ENCODE data around the gene F3. TPM values are rescaled to one million over a fixed set of nuclear protein-coding genes. Genes with fewer than 3 reads are reported as not detected.

Gene F3
- total and polyA plus RNA-seq, 2 of the 13 experiments (the other 11 are each of a cell fraction or from before 2014, with no cell fraction given): 5.8 to 9.0 TPM

DNA sequence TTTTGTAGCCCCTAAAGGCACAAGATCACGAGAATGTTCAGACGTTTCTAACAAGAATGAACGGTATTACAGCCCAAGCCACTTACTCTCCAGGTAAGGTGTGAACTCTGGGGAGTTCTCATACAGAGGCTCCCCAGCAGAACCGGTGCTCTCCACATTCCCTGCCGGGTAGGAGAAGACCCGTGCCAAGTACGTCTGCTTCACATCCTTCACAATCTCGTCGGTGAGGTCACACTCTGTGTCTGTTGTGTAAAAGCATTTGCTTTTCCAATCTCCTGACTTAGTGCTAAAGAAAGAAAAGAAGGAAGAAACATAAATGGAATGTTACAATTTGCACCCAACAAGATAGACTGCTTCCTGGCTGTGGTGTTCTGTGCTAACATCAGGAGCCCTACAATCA is 5.7 kb downstream of the F3 start:
- H3K9me3 ChIP-seq (ENCODE audit: low read length): no peaks in the 10 kb centered on the region
- peaks cover 57% of the 10 kb centered on the region for H3K4me1 ChIP-seq (ENCODE audit: insufficient read depth, low read length)
- no peak for FAIRE-seq
- peak; percentile 12; the same call in 1 of the 3 replicates for ATAC-seq
- no peak overlapping the region for H3K27ac ChIP-seq (ENCODE audit: extremely low read length, insufficient read depth, low read length)
- BruUV-seq (replicated peaks): no TSS peak
- no peak overlapping the region for H2AFZ ChIP-seq (ENCODE audit: low read length)
- TF ChIP-seq SAP130 (CRISPR knock-in tag; IDR thresholded peaks at IDR 0.05; ENCODE audit: low read depth): no peak
- no peak for TF ChIP-seq ZFP41 (CRISPR knock-in tag; IDR thresholded peaks at IDR 0.05; ENCODE audit: borderline replicate concordance)
- TF ChIP-seq ZNF780A (CRISPR knock-in tag; IDR thresholded peaks at IDR 0.05): no peak
- TF ChIP-seq EP300 (IDR thresholded peaks at IDR 0.05; ENCODE audit: low read depth in 2 of 2, low read length in 2 of 2): no peak
- no peak for TF ChIP-seq EP300 (CRISPR knock-in tag; IDR thresholded peaks at IDR 0.05; ENCODE audit: borderline replicate concordance)
- TF ChIP-seq ZNF737 (CRISPR knock-in tag; IDR thresholded peaks at IDR 0.05; ENCODE audit: borderline replicate concordance): no peak
- TF ChIP-seq, protein P1, sequence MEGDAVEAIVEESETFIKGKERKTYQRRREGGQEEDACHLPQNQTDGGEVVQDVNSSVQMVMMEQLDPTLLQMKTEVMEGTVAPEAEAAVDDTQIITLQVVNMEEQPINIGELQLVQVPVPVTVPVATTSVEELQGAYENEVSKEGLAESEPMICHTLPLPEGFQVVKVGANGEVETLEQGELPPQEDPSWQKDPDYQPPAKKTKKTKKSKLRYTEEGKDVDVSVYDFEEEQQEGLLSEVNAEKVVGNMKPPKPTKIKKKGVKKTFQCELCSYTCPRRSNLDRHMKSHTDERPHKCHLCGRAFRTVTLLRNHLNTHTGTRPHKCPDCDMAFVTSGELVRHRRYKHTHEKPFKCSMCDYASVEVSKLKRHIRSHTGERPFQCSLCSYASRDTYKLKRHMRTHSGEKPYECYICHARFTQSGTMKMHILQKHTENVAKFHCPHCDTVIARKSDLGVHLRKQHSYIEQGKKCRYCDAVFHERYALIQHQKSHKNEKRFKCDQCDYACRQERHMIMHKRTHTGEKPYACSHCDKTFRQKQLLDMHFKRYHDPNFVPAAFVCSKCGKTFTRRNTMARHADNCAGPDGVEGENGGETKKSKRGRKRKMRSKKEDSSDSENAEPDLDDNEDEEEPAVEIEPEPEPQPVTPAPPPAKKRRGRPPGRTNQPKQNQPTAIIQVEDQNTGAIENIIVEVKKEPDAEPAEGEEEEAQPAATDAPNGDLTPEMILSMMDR (CRISPR knock-in tag; IDR thresholded peaks at IDR 0.05): no peak
- no peak for TF ChIP-seq CENPT (CRISPR knock-in tag; IDR thresholded peaks at IDR 0.05; ENCODE audit: low read depth)
- TF ChIP-seq ZNF335 (CRISPR knock-in tag; IDR thresholded peaks at IDR 0.05): no peak
- TF ChIP-seq, protein P2, sequence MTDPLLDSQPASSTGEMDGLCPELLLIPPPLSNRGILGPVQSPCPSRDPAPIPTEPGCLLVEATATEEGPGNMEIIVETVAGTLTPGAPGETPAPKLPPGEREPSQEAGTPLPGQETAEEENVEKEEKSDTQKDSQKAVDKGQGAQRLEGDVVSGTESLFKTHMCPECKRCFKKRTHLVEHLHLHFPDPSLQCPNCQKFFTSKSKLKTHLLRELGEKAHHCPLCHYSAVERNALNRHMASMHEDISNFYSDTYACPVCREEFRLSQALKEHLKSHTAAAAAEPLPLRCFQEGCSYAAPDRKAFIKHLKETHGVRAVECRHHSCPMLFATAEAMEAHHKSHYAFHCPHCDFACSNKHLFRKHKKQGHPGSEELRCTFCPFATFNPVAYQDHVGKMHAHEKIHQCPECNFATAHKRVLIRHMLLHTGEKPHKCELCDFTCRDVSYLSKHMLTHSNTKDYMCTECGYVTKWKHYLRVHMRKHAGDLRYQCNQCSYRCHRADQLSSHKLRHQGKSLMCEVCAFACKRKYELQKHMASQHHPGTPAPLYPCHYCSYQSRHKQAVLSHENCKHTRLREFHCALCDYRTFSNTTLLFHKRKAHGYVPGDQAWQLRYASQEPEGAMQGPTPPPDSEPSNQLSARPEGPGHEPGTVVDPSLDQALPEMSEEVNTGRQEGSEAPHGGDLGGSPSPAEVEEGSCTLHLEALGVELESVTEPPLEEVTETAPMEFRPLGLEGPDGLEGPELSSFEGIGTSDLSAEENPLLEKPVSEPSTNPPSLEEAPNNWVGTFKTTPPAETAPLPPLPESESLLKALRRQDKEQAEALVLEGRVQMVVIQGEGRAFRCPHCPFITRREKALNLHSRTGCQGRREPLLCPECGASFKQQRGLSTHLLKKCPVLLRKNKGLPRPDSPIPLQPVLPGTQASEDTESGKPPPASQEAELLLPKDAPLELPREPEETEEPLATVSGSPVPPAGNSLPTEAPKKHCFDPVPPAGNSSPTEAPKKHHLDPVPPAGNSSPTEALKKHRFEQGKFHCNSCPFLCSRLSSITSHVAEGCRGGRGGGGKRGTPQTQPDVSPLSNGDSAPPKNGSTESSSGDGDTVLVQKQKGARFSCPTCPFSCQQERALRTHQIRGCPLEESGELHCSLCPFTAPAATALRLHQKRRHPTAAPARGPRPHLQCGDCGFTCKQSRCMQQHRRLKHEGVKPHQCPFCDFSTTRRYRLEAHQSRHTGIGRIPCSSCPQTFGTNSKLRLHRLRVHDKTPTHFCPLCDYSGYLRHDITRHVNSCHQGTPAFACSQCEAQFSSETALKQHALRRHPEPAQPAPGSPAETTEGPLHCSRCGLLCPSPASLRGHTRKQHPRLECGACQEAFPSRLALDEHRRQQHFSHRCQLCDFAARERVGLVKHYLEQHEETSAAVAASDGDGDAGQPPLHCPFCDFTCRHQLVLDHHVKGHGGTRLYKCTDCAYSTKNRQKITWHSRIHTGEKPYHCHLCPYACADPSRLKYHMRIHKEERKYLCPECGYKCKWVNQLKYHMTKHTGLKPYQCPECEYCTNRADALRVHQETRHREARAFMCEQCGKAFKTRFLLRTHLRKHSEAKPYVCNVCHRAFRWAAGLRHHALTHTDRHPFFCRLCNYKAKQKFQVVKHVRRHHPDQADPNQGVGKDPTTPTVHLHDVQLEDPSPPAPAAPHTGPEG (CRISPR knock-in tag; IDR thresholded peaks at IDR 0.05): no peak
- TF ChIP-seq STAT6 (CRISPR knock-in tag; IDR thresholded peaks at IDR 0.05; ENCODE audit: borderline replicate concordance): no peak
- no peak overlapping the region for H3K4me2 ChIP-seq (ENCODE audit: low read depth, low read length)
- no peaks in the 10 kb centered on the region for H3K27me3 ChIP-seq (ENCODE audit: control insufficient read depth in 1 of 2, insufficient read depth in 2 of 2, low read length in 2 of 2)
- CTCF ChIA-PET (ENCODE audit: low intra/inter-chr PET ratio, low total read pairs): no interaction called here
- H3K36me3 ChIP-seq (replicated peaks in 1 of 2; ENCODE audit: control insufficient read depth in 1 of 2, insufficient read depth in 2 of 2, low read length in 2 of 2): peaks cover 3 to 22% of the 10 kb centered on the region in 2 experiments
- 94% methylated on average over 9 of the region's 9 CpGs for WGBS (ENCODE audit: low lambda C conversion rate)
- POLR2A ChIA-PET: no interaction called here
- peaks cover 4% of the 10 kb centered on the region for H3K79me2 ChIP-seq (ENCODE audit: insufficient read depth, low read length)
- no peaks in the 10 kb centered on the region for H4K20me1 ChIP-seq (ENCODE audit: insufficient read depth, low read length)
- no peak overlapping the region for H3K9ac ChIP-seq (ENCODE audit: insufficient read depth, low read depth, low read length)
- H3K4me3 ChIP-seq (replicated peaks in 1 of 3; ENCODE audit: insufficient read depth in 1 of 3, low read depth in 2 of 3, low read length in 3 of 3): no peak overlapping the region
- intact Hi-C loops (cut with micrococcal nuclease; ENCODE audit: unreplicated experiment): no loop called here
- in situ Hi-C loops (cut with HindIII; ENCODE audit: extremely low pct_ligation_motif_present, low pct_unique_long_range_greater_than_20kb): loop anchor here (25.0 kb wide), 1 partner anchor 501 kb away; no protein-coding TSS in a partner anchor
- DNase-seq (ENCODE audit: low spot score): no peak
